NOMO-1 (cell line): ENCODE data around the gene CIT.

ENCODE experiments used
- DNase-seq, 2 experiments: peaks; one replicate each; lab custom pipeline; 2025; ENCODE audit not compliant: unreplicated experiment in 2 of 2; lab: John Stamatoyannopoulos, UW

Gene CIT

DNA sequence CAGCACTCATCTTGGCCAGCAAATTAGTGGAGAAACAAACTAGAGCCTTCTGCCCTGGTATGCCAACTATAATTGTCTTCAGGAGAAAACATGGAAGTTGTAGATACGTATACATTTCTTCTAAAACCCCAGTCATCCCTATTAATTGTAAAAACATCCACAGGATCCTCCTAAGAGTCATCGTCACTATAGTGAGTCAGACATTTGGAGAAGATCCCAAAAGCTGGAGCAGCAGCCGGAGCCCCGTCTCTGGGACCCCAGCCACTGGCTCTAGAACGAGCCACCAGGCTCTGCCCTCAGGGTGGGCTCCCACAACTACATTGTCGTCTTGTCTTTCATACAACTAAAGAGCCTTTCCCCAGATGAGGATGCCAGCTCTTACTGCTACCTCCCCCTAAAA lies 193.7 kb downstream of the CIT start:
- DNase-seq, result no peak

DNA sequence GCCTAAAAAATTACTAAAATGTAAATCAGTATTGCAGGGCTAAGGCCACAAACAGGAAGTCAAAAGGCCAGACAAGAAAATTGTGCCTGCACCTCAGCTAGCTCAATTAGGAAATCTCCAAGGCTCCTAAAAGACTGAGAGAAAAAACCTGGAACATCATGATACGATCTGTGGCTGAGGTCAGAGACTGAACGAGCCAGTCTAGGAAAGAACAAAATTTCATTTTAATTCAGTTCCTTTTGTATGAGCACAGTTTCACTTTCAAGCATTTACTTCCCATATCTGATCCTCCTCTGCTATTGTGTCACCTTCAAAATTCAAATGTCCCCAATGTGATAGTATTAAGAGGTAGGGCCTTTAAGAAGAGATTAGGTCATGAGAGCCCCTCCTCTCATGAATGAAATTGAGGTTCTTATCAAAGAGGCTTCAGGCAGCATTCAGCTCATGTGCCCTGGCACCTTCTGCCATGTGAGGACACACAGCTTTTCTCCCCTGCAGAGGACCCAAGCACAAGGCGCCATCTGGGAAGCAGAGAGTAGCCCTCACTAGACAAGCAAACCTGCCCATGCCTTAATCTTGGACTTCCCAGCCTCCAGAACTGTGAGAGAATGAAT lies 194.4 kb downstream of the CIT start:
- peak; percentile 57 to 87 for DNase-seq

DNA sequence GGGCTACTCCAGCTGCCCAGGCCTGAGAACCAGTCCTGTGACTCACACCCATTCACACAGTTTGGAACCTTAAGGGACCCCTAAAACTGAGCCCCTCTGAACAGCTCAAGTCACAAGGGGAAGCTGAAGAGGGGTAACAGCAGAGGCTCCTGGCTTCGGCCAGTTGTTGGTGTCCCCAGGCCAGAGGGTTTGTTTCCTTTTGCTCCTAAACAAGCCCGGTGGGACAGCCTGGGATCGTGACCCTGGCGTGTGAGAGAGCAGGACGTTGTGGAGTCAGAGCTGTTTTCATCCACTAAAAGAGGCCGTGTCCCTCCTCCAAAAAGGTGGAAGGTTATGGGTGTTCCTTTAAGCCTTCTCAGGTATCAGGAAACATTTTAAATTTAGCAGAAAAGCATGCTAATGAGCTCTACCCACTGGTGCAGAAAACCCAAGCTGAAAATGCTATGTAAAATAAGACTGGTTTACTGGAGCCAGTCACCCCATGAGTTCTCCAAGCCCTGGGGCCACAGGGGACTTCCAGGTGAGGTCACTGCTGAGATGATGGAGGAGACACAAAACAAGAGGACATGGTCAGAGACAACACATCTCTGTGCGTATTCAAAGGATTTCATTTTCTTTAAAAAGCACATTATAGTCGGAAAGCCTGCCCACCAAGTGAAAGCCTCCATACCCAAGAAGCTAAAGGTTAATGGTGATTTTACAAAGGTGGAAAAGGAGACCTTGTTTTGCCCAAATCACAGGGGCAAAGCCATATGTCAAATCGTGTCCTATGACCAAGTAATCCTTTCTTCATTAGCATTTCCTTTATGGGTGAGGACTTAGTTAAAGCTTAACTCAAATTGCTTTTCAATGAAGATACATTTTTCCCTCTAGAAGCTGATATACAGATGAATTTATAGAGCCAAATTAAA lies 195.1 kb downstream of the CIT start:
- no peak for DNase-seq

DNA sequence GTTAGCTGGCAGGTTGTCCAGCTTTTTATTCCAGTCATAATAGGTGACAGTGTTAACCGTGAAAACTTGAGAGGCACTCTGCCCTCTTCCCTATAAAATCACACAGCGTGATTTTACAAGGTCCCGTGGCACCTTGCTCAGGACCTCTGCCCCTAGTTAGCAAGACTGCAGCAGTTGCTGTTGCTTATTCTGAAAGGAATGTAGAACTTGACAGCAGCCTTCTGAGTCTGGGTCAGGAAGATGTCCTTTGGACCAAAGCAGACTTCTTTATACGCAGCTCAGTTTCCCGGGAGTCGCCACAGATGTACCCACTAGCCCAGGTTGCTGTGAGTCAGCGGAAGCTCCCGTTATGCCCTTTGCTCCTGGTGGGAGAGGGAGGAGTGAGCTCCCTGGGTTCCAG lies 196.0 kb downstream of the CIT start:
- DNase-seq, result no peak

DNA sequence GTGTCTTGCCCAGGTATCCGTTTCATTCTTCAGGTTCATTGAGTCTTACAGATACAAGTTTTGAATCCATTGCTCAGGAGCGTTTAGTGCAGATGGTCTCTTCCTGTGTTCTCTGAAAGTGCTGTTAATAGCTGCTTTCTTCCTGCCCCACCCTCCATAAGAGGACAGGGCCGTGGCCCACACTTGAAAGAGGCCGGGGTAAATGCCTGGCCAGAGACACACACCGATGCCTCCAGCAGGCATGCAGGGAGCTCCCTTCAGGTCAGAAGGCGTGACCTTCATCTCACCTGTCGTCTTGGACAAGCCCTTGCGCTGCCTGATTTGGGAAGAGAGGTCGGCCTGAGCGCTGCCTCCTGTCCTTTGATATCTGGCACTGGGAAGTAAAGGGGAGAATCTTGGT lies 197.6 kb downstream of the CIT start:
- no peak for DNase-seq

DNA sequence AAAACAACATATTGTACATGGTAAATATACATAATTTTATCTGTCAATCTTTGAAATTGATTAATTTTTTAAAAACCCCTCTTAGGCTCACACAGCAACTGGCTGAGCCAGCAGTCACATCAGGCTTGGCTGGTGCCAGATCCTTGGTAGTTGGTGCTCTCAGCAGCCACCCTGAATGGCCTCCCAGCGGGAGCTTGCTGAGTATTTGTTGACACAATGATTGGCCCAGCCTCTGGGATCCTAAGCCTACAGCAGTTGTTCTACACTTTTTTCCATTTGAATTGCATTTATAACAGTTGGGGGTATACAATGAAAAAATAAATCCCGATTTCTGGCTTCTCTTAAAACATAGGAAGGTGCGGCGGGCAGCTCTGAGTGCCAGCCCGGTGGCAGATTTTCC lies 198.0 kb downstream of the CIT start:
- no peak for DNase-seq

DNA sequence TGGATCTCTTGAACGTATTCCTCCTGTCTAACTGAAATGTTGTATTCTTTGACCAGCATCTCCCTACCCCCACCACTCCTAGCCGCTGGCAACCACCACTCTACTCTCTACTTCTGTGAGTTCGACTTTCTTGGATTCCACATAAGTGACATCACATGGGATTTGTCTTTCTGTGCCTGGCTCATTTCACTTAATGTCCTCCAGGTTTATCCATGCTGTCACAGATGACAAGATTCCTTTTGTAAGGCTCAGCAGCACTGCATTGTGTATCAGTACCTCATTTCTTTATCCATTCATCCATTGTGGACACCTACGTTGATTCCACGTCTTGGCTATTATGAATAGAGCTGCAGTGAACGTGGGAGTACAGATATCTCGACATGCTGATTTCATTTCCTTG lies 198.7 kb downstream of the CIT start:
- no peak for DNase-seq

DNA sequence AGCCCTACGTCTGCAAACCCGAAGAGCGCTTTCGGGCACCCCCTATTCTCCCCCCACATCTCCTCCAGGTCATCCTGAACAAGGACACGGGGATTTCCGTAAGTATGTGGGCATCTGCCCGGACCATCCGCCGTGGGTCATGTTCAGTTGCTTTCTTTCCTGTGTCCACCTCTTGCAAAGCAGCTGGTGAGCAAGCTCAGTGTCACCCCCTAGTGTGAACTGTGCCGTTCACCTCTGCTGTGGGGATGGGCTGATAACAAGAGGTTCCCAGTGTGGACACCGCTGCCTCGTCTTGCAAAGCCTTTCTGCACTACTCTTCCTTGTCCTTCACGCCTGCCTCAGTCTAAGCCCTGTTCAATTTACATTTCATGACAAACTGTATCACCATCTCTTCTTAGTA lies 200.5 kb downstream of the CIT start:
- DNase-seq, result no peak

DNA sequence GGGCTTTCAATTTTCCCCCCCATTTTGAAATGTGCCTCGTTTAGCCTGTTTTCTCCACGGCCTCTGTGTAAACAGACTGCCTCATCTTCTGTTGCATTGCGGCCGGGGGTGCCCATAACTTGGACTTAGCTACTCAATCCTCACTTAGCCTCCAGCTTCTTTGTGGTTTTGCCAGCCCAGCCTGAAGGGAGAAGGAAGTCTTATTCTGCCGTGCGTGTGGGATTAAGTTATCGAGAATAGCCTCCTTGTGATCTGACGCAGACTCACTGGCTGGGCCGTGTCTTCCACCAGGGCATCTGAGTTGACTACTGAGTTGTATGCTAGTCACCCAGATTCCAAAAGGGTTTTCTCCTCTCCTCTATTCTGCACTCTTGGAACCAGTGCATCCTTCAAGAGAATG lies 201.1 kb downstream of the CIT start:
- DNase-seq, result no peak

DNA sequence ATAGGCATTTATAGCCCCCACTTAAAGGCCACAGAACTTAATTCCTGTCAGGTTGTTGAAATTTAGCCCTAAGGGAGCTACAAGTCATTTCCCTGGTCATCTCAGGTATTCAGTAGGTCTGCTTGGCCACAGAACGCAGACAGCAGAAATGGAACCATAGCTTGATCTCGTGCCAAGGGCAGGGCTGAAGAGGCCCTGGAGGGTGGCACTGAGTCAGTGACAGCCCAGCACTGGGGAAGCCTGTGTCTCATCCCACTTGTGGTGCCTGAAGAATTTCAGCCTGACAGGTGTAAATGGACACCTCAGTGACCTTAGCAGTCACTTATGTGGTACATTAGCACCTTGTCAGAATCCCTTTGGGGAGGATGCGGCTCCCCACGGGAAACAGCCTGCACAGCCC lies 202.6 kb downstream of the CIT start:
- DNase-seq, result no peak

DNA sequence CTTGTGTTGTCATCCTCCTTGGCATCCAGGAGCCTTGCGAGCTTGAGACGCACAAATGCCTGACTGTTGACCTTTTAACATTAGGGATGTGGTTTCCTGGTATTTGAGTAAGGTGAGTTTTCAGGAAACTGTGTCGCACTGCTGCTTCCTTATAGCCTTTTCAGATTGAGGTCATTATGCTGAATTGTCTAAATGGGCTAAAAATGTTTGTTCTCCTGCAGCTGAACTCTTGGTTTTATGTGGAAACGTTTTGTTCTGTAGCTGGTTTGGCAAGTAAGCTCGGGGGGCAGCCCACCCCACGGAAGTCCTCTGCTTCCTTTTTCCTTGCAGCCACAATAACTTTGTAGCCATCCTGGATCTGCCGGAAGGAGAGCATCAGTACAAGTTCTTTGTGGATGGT lies 203.5 kb downstream of the CIT start:
- DNase-seq, result no peak

DNA sequence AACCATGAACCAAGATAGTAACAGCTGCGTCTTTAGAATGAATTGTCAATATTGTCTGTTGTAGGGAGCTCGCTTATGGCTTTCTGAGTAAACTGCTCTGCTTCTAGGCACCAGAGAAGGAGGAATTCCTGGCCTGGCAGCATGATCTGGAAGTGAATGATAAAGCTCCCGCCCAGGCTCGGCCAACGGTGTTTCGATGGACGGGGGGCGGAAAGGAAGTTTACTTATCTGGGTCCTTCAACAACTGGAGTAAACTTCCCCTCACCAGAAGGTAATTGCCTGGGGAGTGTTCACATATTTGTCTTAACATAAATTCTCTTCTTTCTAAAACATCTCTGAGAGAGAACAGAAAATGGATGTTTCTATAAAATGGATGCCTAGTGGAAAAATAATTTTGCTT lies 204.9 kb downstream of the CIT start:
- DNase-seq, result no peak

DNA sequence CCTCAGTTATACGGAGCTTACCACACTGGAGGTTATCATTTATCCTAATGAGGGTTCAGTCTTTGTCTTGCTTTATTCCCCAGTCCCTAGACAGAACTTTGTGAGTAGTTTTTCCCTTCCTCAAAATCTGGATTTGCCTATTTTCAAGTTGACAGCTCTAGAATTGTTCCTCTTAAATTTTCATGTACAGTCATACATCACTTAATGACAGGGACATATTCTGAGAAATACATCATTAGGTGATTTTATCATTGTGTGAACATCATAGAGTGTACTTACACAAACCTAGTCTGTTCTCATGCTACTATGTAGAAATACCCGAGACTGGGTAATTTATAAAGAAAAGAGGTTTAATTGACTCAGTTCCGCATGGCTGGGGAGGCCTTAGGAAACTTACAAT lies 206.1 kb downstream of the CIT start:
- DNase-seq, result no peak

DNA sequence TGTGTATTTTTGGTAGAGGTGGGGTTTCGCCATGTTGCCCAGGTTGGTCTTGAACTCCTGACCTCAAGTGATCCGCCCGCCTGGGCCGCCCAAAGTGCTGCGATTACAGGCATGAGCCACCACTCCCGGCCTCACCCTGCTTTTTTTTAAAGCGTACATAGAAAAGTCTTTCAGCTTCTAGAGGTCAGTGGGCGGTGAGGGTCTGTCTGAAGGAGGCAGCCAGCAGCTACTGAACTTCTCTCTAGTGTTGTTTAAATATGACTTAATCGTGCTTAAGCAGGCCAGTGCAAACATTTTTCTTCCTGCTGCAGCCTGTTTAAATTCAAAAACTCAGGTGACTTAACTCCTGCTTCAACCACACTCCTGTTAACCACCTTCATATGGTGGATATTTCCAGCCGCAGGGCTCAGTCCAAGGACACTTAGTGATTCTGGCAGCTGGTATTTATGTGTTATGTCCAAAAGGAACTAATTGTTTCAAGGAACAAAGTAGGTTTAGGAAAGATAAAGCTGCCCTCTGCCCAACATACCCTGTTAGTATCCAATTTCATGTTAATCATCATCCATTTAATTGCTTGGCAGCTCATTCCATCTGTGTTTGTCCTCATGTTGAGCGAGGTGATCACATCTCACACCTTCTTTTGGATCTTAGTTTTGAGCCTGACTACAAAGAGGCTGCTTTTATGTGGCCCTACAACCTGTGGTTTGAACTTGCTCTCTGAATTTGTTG lies 207.2 kb downstream of the CIT start:
- DNase-seq, result no peak

DNA sequence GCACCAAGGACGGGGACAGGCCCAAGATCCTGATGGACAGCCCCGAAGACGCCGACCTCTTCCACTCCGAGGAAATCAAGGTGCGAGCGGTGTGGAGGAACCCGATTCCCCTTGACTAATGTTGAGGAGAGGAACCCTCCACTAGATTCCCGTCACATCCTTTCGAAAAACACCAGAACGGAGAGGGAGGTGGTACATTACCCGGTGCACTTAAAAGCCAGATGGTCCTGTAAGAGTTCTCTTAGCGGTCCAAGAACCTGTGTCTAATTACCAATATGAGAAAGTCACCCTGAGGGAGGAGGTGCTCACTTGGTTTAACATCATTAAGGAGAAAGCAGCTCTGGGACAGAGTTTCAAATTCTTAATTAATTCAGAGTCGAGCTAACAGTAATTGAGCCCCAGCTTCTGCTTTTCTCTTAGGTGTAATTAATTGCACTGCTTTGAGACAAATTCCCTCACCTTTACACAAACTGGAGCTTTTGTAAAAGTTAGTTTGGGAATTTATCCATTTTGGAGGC lies 208.7 kb downstream of the CIT start:
- DNase-seq, result peak in 1 of 2 experiments; percentile 39

DNA sequence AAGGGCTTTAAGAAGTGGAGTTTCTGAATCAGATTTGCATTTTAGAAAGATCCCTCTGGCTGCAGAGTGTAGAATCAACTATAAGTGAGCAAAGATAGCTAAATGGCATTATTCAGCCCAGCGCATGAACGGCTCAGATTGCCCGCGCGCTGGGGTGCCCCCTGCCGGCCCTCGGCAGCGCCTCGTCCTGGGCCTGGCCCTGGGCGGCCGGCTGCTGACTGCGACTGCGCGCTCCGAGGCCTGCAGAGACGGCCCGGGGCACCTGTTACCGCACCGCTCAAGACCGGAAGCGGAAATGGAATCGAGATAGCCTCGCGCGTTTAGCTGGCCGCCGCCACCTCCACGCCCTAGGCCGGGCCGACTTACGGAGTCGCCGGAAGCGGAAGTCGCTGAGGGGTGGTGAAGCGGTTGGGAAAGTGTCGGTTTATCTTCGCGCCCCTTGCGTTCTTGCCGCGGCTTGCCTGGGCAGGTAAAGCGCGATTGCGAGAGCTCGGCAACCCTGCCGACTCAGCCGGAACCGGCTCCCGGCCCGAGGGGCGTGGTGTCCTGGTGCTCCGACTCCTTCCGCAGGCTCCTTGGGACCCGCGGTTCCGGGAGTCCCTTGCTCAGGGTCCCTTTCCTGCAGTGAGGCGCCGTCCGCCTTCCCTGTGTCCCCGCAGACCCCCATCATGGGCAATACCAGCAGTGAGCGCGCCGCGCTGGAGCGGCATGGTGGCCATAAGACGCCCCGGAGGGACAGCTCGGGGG lies 209.4 kb downstream of the CIT start, which contains the start of gene PRKAB1:
TSS of gene PRKAB1 (plus strand) at position 557 of the 747 bp plus-strand sequence. CDS start at position 669, 112 bp downstream.
- DNase-seq, result peak; percentile 97 to 99

DNA sequence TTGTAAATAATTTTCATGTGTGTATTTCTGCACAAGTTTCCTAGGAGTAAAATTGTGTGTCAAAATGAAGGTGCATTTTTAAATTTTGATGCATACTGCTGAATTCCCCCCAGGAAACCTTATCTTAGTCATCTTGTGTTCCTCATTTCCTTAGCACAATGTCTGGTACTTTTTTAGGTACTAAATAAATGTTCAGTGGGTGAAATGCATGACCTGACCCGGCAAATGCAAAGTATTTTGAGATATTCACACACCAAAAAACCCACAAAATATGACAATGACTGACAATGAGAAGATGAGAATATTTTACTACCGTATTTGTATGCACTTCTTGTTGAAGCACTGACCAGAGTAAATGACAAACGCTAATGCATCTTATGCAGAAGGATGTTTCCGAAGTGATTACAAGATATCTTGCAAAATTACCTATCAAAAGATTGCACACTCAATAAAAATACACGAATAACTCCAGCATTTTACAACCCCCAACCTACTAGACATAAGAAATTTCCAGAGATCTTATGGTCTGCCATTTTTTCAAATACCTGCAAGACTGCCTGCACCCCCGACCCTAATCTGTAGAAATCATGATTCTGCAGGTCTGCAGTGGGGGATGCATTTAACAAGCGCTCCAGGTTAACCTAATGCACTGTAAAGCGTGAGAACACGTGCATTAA lies 210.1 kb downstream of the CIT start:
- peak in 1 of 2 experiments; percentile 35 for DNase-seq

DNA sequence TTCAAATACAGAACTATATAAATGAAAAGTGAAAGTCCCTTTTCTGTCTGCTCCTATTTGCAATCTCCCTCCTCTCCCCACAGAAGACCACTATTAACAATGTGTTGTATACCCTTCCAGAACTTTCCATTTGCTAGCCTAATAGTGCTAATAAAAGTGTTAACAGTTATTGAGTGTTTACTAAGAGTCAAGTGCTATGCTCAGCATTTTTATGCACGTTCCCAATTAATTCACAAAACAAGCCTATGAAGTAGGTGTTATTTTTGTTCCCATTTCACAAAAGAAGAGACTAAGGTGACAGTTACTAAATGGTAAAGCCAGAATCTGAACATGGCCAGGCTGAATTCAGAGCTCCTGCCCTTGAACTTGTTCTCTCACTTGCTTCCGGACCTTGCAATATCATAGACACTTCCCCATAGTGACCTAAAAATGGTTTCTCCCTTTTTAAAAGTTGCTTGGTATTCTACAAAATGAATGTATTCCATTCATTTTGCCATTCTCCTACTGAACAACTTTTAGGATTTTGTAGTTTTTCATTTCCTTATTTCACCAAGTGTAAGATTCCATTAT lies 210.8 kb downstream of the CIT start:
- DNase-seq, result peak; percentile 22 to 48

DNA sequence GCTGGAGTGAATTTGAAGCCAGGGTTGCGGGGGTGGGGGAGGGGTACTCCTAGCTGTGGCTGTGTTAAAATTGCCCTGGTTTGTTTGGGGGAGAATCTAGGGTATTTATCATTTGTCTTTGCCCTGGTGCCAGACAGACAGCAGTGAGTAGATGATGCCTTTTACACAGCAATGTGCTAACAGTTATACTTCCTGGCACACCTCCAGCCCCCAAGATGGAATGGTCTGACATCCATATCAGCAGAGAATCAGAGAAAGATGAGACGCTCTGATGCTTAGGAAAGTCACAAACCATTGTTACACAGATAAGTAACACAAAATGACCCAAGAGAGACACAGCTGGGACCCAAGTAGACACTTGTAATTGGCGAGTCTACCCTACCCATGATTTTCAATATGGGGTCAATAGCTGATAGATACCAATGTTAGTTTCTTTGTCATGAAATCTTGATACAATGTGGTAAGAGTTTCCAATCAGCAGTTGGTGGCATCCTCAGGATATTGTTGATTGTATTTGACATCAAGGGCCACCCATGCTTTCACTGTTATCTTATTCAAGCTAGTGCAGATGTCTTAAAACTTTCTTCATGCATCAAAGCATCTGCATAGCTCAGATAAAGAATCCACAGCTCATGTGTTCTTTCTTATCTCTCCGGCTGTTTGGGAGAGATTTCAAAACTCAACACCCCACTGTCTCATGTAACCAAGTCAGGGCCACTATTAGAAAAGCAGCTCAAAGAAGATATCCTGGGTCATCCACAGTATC lies 211.8 kb downstream of the CIT start:
- no peak for DNase-seq
